Activated T-cell treated with anti-CD3 and anti-CD28 coated beads for 48 hours (primary cell): Measurements from ENCODE around the gene CHIA.

ENCODE experiments used
- DNase-seq: peaks from one replicate; pipeline ENCODE4 v3.0.0-alpha.2; 2020; ENCODE audit warnings: low read depth

The CHIA gene

GRCh38 chr1:111290630-111291029 is at the start of gene CHIA:
Gene CHIA, plus strand, starts transcription at chr1:111290851. Its CDS starts 19,617 bp downstream, at chr1:111310468.
- no peak for DNase-seq

- DNase-seq, result no peak
Observed at GRCh38 chr1:111241797-111242196, 48.9 kb upstream of the CHIA start.

- no peak for DNase-seq
Observed at GRCh38 chr1:111242805-111243523, 47.7 kb upstream of the CHIA start.

GRCh38 chr1:111247125-111247838 is 43.4 kb upstream of the CHIA start:
- no peak for DNase-seq

- no peak for DNase-seq
Observed at GRCh38 chr1:111249960-111250359, 40.7 kb upstream of the CHIA start.

- DNase-seq, result no peak
Observed at GRCh38 chr1:111251570-111251969, 39.1 kb upstream of the CHIA start.

- DNase-seq, result no peak
Observed at GRCh38 chr1:111252786-111253185, 37.9 kb upstream of the CHIA start.

GRCh38 chr1:111253876-111254275 is 36.8 kb upstream of the CHIA start:
- DNase-seq, result no peak

- DNase-seq, result no peak
Observed at GRCh38 chr1:111256988-111257658, 33.5 kb upstream of the CHIA start.

GRCh38 chr1:111267801-111268508 is 22.7 kb upstream of the CHIA start:
- no peak for DNase-seq

GRCh38 chr1:111269825-111270406 is 20.7 kb upstream of the CHIA start:
- no peak for DNase-seq

GRCh38 chr1:111270771-111271463 is 19.7 kb upstream of the CHIA start:
- no peak for DNase-seq

GRCh38 chr1:111271464-111271801 is 19.2 kb upstream of the CHIA start:
- no peak for DNase-seq

- no peak for DNase-seq
Observed at GRCh38 chr1:111272081-111272480, 18.6 kb upstream of the CHIA start.

- DNase-seq, result no peak
Observed at GRCh38 chr1:111274653-111275052, 16.0 kb upstream of the CHIA start.

GRCh38 chr1:111275079-111275478 is 15.6 kb upstream of the CHIA start:
- DNase-seq, result peak; percentile 34

- DNase-seq, result no peak
Observed at GRCh38 chr1:111275780-111276433, 14.7 kb upstream of the CHIA start.

- no peak for DNase-seq
Observed at GRCh38 chr1:111279144-111279543, 11.5 kb upstream of the CHIA start.

GRCh38 chr1:111280267-111280666 is 10.4 kb upstream of the CHIA start:
- DNase-seq, result no peak

GRCh38 chr1:111281411-111281810 is 9.2 kb upstream of the CHIA start:
- no peak for DNase-seq

GRCh38 chr1:111283838-111284237 is 6.8 kb upstream of the CHIA start:
- no peak for DNase-seq
